ENCODE data around the gene SLC35B3. TPM values are rescaled to one million over a fixed set of nuclear protein-coding genes. Genes with fewer than 3 reads are reported as not detected.
"Not testable (repeated sequence)": the region's sequence is repeated elsewhere in the genome, so short reads cannot be mapped to it uniquely, and the experiment has no call there.

SLC35B3 gene
- 6.3 and 7.0 TPM in 2 replicates for total RNA-seq

- Mint-ChIP-seq H3K36me3 (ENCODE audit: low read depth) (peaks cover 17% of the 10 kb centered on the region), H3K27me3 (ENCODE audit: low read depth) (no peaks in the 10 kb centered on the region), H3K4me1 (ENCODE audit: low read depth) (peaks cover 29% of the 10 kb centered on the region), H3K27ac (peak within 1 kb of the TSS; percentile 98), H3K9me3 (peaks cover 4% of the 10 kb centered on the region), H3K4me3 (ENCODE audit: low read depth) (peak within 1 kb of the TSS; percentile 94)
- intact Hi-C loops (cut with micrococcal nuclease): loop anchor here (2.0 to 10.0 kb wide), 4 partner anchors 370 to 1123 kb away; partner anchors contain the start of genes BLOC1S5, BMP6, SSR1 and TXNDC5
- DNase-seq (ENCODE audit: low spot score): peak; percentile 98
Observed at GRCh38 chr6:8435093-8435844, at the start of gene SLC35B3. SLC35B3 (minus strand) TSS chr6:8435545.

GRCh38 chr6:8483650-8484049 is 48.3 kb upstream of the SLC35B3 start:
- Mint-ChIP-seq H3K27me3 (ENCODE audit: low read depth) (no peaks in the 10 kb centered on the region), H3K4me1 (ENCODE audit: low read depth) (peaks cover 2% of the 10 kb centered on the region), H3K36me3 (ENCODE audit: low read depth) (no peaks in the 10 kb centered on the region), H3K4me3 (ENCODE audit: low read depth) (no peak overlapping the region), H3K9me3 (peaks cover 4% of the 10 kb centered on the region), H3K27ac (no peak overlapping the region)
- DNase-seq (ENCODE audit: low spot score): no peak
- intact Hi-C loops (cut with micrococcal nuclease): no loop called here

- H3K9me3 Mint-ChIP-seq: peaks cover 4% of the 10 kb centered on the region
- H3K36me3 Mint-ChIP-seq (ENCODE audit: low read depth): no peaks in the 10 kb centered on the region
- H3K4me1 Mint-ChIP-seq (ENCODE audit: low read depth): peaks cover 2% of the 10 kb centered on the region
- H3K27ac Mint-ChIP-seq: no peak overlapping the region
- no peak overlapping the region for H3K4me3 Mint-ChIP-seq (ENCODE audit: low read depth)
- intact Hi-C loops (cut with micrococcal nuclease): no loop called here
- no peaks in the 10 kb centered on the region for H3K27me3 Mint-ChIP-seq (ENCODE audit: low read depth)
- DNase-seq (ENCODE audit: low spot score): no peak
Observed at GRCh38 chr6:8481727-8482126, 46.4 kb upstream of the SLC35B3 start.

GRCh38 chr6:8478418-8478817 is 43.1 kb upstream of the SLC35B3 start:
- Mint-ChIP-seq H3K27me3 (ENCODE audit: low read depth) (no peaks in the 10 kb centered on the region), H3K4me1 (ENCODE audit: low read depth) (no peaks in the 10 kb centered on the region), H3K27ac (no peak overlapping the region), H3K4me3 (ENCODE audit: low read depth) (no peak overlapping the region), H3K36me3 (ENCODE audit: low read depth) (no peaks in the 10 kb centered on the region), H3K9me3 (peaks cover 4% of the 10 kb centered on the region)
- intact Hi-C loops (cut with micrococcal nuclease): no loop called here
- DNase-seq (ENCODE audit: low spot score): no peak

- H3K9me3 Mint-ChIP-seq: peaks cover 4% of the 10 kb centered on the region
- intact Hi-C loops (cut with micrococcal nuclease): no loop called here
- no peak overlapping the region for H3K4me3 Mint-ChIP-seq (ENCODE audit: low read depth)
- H3K27me3 Mint-ChIP-seq (ENCODE audit: low read depth): no peaks in the 10 kb centered on the region
- H3K36me3 Mint-ChIP-seq (ENCODE audit: low read depth): no peaks in the 10 kb centered on the region
- no peak overlapping the region for H3K27ac Mint-ChIP-seq
- no peaks in the 10 kb centered on the region for H3K4me1 Mint-ChIP-seq (ENCODE audit: low read depth)
- no peak for DNase-seq (ENCODE audit: low spot score)
Observed at GRCh38 chr6:8476656-8477055, 41.3 kb upstream of the SLC35B3 start.

- Mint-ChIP-seq H3K9me3 (no peaks in the 10 kb centered on the region), H3K27ac (no peak overlapping the region), H3K4me3 (ENCODE audit: low read depth) (no peak overlapping the region), H3K36me3 (ENCODE audit: low read depth) (no peaks in the 10 kb centered on the region), H3K27me3 (ENCODE audit: low read depth) (no peaks in the 10 kb centered on the region), H3K4me1 (ENCODE audit: low read depth) (no peaks in the 10 kb centered on the region)
- intact Hi-C loops (cut with micrococcal nuclease): no loop called here
- DNase-seq (ENCODE audit: low spot score): no peak
Observed at GRCh38 chr6:8468552-8469356, 33.4 kb upstream of the SLC35B3 start.

- H3K36me3 Mint-ChIP-seq (ENCODE audit: low read depth): no peaks in the 10 kb centered on the region
- H3K9me3 Mint-ChIP-seq: no peaks in the 10 kb centered on the region
- no peak overlapping the region for H3K4me3 Mint-ChIP-seq (ENCODE audit: low read depth)
- H3K4me1 Mint-ChIP-seq (ENCODE audit: low read depth): no peaks in the 10 kb centered on the region
- H3K27me3 Mint-ChIP-seq (ENCODE audit: low read depth): no peaks in the 10 kb centered on the region
- DNase-seq (ENCODE audit: low spot score): no peak
- no peak overlapping the region for H3K27ac Mint-ChIP-seq
- intact Hi-C loops (cut with micrococcal nuclease): no loop called here
Observed at GRCh38 chr6:8462694-8463093, 27.3 kb upstream of the SLC35B3 start.

- Mint-ChIP-seq H3K4me3 (ENCODE audit: low read depth) (no peak overlapping the region), H3K27ac (no peak overlapping the region), H3K9me3 (no peaks in the 10 kb centered on the region), H3K4me1 (ENCODE audit: low read depth) (no peaks in the 10 kb centered on the region), H3K36me3 (ENCODE audit: low read depth) (no peaks in the 10 kb centered on the region), H3K27me3 (ENCODE audit: low read depth) (no peaks in the 10 kb centered on the region)
- intact Hi-C loops (cut with micrococcal nuclease): no loop called here
- DNase-seq (ENCODE audit: low spot score): no peak
Observed at GRCh38 chr6:8462169-8462568, 26.8 kb upstream of the SLC35B3 start.

- Mint-ChIP-seq H3K4me3 (ENCODE audit: low read depth) (no peak overlapping the region), H3K36me3 (ENCODE audit: low read depth) (no peaks in the 10 kb centered on the region), H3K4me1 (ENCODE audit: low read depth) (no peaks in the 10 kb centered on the region), H3K27ac (no peak overlapping the region), H3K27me3 (ENCODE audit: low read depth) (no peaks in the 10 kb centered on the region), H3K9me3 (no peaks in the 10 kb centered on the region)
- DNase-seq (ENCODE audit: low spot score): no peak
- intact Hi-C loops (cut with micrococcal nuclease): no loop called here
Observed at GRCh38 chr6:8446391-8446790, 11.0 kb upstream of the SLC35B3 start.

- DNase-seq (ENCODE audit: low spot score); intact Hi-C loops (cut with micrococcal nuclease); H3K27ac Mint-ChIP-seq; H3K9me3 Mint-ChIP-seq; H3K4me1 Mint-ChIP-seq (ENCODE audit: low read depth); H3K36me3 Mint-ChIP-seq (ENCODE audit: low read depth); H3K27me3 Mint-ChIP-seq (ENCODE audit: low read depth); H3K4me3 Mint-ChIP-seq (ENCODE audit: low read depth): not testable (repeated sequence)
Observed at GRCh38 chr6:8445930-8446329, 10.6 kb upstream of the SLC35B3 start.

- no peaks in the 10 kb centered on the region for H3K9me3 Mint-ChIP-seq
- no peaks in the 10 kb centered on the region for H3K4me1 Mint-ChIP-seq (ENCODE audit: low read depth)
- intact Hi-C loops (cut with micrococcal nuclease): no loop called here
- H3K27ac Mint-ChIP-seq: no peak overlapping the region
- H3K4me3 Mint-ChIP-seq (ENCODE audit: low read depth): no peak overlapping the region
- no peaks in the 10 kb centered on the region for H3K36me3 Mint-ChIP-seq (ENCODE audit: low read depth)
- DNase-seq (ENCODE audit: low spot score): no peak
- H3K27me3 Mint-ChIP-seq (ENCODE audit: low read depth): no peaks in the 10 kb centered on the region
Observed at GRCh38 chr6:8442150-8442549, 6.8 kb upstream of the SLC35B3 start.

- H3K4me1 Mint-ChIP-seq (ENCODE audit: low read depth): no peaks in the 10 kb centered on the region
Observed at GRCh38 chr6:8441452-8441851, 6.1 kb upstream of the SLC35B3 start.

GRCh38 chr6:8439601-8440268 is 4.4 kb upstream of the SLC35B3 start:
- H3K9me3 Mint-ChIP-seq: peaks cover 4% of the 10 kb centered on the region
- H3K36me3 Mint-ChIP-seq (ENCODE audit: low read depth): no peaks in the 10 kb centered on the region
- H3K4me1 Mint-ChIP-seq (ENCODE audit: low read depth): peaks cover 10% of the 10 kb centered on the region
- intact Hi-C loops (cut with micrococcal nuclease): loop anchor here (5.0 to 10.0 kb wide), 2 partner anchors 525 to 1127 kb away; partner anchors contain the start of genes SSR1 and TXNDC5
- no peak for DNase-seq (ENCODE audit: low spot score)
- H3K27ac Mint-ChIP-seq: no peak overlapping the region
- no peaks in the 10 kb centered on the region for H3K27me3 Mint-ChIP-seq (ENCODE audit: low read depth)
- no peak overlapping the region for H3K4me3 Mint-ChIP-seq (ENCODE audit: low read depth)

More at GRCh38 chr6:8441452-8441851, 6.1 kb upstream of the SLC35B3 start:
- Mint-ChIP-seq H3K27me3 (ENCODE audit: low read depth) (no peaks in the 10 kb centered on the region), H3K27ac (no peak overlapping the region), H3K4me3 (ENCODE audit: low read depth) (no peak overlapping the region), H3K9me3 (no peaks in the 10 kb centered on the region), H3K36me3 (ENCODE audit: low read depth) (no peaks in the 10 kb centered on the region)
- intact Hi-C loops (cut with micrococcal nuclease): no loop called here
- no peak for DNase-seq (ENCODE audit: low spot score)
